COLO668 (cell line): ENCODE results near the gene SMOC1.

Experiments used
- DNase-seq: peaks from one replicate; lab custom pipeline; 2025; ENCODE audit not compliant: unreplicated experiment; lab: John Stamatoyannopoulos, UW

The SMOC1 gene

DNA sequence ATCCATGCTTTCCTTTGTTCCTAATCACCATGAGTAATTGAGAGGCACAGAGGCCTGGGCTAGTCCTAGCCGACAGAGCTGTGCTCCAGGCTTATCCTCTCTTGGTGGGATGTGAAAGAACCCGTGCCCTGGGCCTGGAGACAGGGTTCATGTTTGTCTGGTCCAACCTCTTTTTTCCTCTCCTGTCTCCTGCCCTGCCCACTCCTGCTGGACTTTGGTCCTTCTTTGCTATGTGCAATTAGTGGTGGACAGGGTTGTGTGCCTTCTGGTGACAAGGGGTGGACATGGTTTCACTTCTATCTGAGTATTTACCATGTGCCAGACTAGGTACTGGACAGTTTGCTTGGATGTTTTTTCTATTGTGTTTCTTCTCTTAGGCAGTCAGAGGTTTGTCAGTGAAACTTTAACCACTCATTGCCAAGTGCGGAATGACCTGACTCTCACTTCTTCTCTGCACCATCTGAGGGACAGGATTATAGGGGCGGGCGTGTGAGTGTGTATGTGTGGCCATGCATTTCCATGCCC lies 126.1 kb downstream of the SMOC1 start:
- DNase-seq: peak; percentile 42

DNA sequence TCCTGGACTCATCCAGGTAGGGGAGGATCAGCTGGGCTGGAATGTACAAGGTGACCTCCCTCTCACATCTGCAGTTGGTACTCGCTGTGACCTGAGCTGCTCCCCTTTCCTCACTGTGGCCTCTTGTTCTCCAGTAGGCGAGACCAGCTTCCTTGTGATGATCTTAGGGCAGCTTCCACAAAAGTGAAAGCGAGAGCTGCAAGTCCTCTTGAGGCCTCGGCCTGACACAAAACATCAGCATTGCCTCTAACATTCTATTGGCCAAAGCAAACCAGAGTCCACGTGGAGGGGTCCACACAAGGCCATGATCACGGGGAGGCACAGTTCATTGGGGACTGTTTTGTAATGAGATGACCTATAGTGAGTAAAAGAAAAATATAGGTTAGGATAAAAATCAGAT lies 127.5 kb downstream of the SMOC1 start:
- no peak for DNase-seq

DNA sequence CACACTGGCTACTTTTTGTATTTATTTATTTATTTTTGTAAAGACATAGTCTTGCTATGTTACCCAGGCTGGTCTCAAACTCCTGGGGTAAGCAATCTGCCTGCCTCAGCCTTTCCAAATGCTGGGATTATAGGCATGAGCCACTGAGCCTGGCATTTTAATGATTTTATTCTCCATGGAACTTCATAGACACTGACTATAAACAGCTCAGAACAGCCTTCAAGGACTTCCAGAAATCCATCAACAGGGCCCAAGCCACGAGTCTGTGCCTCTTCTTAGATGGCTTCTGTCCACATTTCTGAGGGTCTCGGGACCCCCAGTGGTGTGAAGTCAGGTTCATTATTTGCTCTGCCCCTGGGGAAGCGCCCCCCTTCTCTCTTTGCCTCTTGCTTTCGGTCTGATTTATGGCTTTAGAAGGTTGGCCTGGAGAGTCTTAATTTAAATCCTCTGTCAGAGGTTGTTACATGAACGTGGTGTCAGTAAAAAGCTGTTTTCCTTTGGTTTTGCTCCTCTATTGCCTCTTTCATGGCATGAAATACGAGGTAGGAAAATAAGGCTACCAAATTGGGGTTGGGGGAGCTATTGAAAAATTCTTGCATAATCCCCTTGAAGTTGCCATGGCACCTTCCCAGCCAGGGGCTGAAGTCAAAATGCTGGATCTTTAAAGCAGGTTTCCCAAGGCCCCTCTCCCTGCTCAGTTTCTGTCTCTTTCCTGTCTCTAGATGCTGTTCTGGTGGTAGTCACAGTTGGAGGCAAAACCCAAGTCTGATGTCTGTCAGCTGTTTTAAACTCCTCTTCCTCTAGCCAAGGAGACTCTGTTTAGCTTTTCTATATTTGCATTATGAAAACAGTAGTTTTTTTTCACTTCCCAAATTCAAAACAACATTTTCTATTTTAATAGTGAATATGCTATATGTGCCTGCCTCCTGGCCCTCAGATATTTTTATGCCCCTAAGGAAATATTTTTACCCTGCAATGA lies 129.4 kb downstream of the SMOC1 start:
- no peak for DNase-seq

DNA sequence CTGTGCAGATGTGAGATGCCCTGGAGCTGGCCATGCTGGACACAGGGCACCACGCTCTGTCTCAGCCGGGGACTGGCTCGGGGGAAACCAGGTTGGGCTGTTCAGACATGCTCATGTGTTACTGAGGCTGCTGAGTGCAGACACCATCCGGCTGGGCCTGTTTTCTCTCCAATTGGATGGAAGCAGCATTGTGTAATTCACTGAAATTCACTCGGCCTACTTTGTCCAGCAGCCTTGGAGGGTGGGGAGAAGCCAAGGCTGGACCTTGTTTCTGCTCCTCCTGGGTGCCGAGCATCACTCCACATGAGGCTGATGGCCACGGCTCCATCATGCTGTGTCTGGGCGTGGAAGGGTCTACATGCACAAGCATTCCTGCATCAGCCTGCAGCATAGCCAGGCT lies 130.7 kb downstream of the SMOC1 start:
- DNase-seq: no peak

DNA sequence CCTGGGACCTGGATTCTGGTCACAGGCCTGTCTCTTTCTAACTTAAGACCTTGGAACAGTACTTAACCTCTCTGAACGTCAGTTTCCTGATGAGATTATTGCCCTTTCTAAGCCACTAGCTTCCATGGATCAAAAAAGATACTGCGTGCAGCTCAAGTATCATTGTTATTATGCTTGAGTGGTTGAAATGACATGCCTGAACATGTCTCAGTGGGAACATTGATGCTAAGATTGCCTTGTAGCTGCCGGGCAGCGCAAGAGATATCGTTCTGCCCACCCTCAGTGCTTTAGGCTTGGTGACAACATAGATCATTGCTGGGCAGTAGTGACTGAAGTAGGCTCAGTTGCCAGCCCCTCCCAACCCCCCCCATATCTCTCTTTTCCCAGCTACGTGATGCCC lies 131.9 kb downstream of the SMOC1 start:
- peak; percentile 31 for DNase-seq

DNA sequence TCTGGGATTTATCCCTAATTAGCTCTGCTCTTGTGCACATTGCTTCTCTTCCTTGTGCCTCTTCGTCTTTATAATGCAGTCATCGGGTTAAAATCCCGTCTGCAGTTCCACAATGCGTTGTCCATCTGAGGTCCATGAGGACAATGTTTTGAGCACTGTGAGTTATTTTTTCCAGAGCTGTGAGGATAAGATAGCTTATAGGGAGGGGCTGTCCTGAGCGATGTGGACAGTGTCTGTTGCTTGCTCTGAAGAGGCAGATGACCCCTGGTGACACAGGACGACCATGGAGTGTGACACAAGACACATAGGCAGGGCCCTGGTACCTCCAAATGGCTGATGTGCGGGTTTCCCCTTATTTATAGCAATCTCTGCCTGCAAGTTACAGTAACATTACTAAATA lies 132.5 kb downstream of the SMOC1 start:
- no peak for DNase-seq

DNA sequence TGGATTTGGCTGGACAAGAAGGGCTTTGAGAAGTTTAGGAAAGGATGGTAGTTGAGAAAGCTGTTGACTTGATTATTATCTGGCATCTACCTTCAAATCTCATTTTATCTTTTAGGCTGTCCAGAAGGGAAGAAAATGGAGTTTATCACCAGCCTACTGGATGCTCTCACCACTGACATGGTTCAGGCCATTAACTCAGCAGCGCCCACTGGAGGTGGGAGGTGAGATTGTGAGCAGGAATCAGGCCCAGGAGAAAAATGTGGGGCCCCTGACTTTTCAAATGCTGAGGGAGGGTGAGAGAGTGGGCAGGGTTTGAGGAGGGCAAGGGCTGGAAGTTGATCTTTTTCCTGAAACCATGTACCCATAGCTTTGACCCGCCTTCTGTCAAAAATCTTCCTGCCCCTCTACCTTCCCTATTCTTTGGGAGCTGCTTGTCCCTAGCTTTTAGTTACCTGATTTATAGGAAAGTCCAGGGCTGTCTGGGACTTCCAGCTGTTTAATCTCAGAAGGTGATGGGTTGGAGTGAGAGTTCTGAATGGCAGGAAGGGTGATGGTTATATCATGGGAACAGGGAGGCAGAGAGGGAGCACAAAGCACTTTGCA lies 134.2 kb downstream of the SMOC1 start:
- DNase-seq: peak; percentile 68

DNA sequence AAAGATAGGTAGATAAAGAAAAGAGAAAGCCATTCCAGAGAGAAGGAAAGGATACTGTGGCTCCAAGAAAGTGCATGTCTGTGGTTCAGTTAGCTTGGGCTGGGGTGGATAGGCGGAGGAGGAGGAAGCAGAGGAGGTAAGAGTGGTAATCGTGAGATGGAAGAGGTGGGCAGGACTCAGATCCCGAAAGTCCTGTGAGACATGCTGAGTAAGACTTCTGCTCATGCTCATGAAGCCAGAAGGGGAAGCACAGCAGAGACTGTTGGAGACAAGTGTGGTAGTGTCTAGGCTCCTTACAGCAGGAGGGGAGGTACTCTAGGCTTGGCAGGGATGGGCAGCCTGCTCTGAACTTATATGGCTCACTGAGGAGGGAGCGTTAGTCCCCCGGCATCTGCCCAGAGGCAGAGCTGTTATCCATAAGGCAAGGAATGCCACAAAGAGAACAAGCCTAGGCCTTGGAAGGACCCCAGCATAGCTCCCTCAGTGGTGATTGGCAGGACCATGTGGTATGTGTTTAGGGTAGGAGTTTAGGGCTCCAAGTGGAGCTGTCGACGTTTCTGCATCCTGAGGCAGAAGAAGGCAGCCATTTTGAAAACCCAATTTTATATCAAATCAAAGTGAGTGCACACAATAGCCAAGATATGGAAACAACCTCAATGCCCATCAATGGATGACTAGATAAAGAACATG lies 135.3 kb downstream of the SMOC1 start:
- DNase-seq: no peak

DNA sequence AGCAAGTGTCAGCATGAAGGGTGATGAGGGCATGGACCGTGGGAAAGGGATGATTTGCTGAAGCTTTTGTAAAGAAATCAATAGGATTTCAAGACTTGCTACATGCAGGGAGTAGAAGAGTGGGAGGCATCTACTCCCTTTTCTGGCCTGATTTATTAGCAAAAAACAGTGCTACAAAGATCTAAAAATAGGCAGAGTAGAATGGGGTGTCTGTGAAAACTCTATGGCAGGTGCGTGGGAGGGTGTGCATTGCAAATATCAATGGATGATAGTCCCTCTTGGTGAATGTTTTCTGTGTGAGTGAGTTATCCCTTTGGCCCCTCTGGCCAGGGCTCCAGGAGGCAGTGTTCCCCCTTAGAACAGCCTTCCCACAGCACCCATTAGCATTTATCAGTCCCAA lies 139.0 kb downstream of the SMOC1 start:
- DNase-seq: no peak

DNA sequence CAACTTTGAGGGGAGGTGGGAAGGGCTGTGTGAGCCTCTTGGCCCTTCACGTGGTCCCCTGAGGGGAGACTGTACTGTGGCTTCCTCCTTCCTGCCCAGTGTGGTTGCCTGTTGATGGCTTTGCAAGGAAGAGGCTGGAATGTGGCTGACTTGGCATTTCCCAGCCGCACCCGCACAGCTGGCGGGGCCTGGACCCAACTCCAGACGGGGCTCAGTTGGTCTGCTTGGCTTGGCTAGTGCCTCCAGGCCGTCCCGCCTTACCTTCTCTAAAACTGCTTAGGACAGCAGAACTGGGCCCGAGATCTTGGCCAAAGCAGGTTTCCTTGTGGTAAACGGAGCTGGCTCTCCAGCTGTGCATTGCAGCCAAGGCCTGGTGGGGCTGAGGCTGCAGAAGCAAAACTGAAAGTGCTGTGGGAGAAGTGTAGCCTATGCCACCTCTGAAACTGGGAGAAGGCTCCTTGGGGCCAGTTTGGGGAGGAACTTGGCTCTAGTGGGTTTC lies 139.5 kb downstream of the SMOC1 start:
- DNase-seq: no peak

DNA sequence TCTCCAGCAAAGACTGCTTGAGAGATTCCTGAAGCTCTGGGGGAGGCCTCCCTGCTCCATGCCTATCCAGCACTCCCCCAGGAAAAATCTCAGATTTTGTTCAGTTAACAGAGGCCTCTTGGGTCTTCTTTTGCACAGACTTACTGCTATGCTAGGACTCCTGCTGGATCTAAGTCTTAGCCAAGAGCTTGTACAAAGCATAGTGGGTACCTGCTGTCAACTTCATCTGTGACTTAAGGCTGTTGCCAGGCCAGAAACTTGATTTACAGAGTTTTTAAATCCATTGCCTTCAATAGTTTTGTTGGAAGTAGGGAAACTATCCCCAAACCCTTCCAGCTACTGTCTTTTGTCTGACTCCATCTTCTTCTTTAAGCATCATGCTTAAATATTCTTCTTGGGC lies 140.5 kb downstream of the SMOC1 start:
- DNase-seq: no peak

DNA sequence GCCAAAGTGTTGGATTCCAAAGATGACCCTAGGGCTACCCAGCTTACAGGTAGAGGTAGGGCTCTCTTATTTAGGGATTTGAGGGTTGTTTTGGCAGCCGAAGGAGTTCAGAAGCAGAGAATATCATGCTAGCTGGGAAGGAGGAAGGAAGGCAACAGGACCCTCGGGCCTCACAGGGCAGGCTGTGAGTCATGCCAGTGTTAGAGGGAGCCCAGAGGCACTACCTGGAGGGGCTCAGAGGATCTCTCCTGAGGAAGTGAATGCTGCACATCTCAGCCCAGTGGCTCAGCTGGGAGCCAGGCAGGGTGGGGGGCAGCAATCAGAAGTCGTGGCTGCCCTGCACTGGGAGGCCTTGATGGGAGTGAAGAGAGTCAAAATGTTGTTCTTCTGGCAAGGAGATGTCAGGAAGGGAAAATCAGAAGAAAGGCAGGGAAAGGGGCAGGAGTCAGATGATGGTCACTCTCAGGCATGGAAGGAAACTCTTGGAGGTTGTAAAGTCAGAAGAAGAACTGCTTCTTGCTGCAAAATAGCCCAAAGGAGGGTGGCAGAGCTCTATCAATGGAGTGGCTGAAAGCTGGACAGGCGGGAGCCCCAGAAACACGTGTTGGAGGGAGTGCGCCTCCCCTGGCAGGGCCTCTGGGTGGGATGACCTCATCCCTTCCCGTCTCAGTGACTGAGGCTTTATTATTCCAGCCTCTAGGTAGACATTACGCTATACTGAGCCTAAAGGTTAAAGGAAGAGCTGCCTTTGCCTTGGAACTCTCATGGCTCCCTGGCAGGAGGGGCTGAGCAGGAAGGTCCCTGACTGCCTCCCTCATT lies 141.3 kb downstream of the SMOC1 start:
- DNase-seq: no peak

DNA sequence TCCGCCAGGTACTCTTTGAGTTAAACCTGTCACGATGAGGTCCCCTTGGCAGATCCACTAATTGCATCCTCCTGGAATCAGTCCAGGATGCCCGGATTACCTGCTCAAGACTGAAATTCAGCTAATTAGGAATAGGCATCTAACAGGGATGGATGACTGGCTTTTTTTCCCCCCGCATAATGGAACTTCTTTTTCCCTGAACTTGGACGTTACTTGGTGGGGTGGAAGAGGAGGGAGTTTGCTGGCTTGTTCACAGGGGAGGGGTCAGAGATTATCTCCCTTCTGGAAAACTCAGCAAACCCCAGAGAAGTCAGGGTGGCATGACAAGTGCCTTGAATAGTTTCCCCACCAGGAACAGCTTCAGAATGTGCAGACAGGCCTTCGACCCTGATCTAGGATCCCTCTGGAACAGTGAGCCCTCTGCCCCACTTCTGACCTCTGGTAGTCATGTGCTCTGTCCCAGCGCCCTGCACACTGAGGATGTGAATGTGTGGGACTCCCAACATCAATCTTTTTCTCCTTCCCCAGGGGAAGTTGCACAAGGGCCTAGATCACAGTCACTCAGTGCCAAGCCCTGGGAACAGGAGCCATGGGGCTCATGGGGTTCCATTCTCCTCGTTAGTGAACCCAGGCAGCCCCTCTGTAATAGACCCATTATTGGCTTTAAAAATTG lies 142.5 kb downstream of the SMOC1 start:
- DNase-seq: no peak

DNA sequence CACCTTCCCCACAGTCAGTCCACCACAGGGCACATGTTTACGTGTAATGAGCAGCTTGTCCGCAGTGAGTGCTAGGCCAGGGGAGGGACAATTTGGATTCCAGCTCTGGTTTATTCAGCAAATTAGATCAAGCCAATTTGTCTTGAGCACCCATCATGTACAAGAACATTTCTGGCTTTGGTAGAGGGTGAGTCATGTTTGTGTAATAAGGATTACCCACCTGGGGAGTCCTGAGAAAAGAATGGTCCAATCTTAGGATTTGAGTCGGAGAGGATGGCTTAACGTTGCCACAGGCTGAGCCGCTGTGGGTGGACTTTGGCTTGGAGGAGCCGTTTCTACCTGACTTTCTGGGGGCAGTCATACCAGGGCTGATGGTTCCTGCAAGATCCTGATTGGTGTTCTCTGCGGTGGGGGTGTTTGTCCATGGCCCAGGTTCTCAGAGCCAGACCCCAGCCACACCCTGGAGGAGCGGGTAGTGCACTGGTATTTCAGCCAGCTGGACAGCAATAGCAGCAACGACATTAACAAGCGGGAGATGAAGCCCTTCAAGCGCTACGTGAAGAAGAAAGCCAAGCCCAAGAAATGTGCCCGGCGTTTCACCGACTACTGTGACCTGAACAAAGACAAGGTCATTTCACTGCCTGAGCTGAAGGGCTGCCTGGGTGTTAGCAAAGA lies 143.7 kb downstream of the SMOC1 start:
- no peak for DNase-seq

DNA sequence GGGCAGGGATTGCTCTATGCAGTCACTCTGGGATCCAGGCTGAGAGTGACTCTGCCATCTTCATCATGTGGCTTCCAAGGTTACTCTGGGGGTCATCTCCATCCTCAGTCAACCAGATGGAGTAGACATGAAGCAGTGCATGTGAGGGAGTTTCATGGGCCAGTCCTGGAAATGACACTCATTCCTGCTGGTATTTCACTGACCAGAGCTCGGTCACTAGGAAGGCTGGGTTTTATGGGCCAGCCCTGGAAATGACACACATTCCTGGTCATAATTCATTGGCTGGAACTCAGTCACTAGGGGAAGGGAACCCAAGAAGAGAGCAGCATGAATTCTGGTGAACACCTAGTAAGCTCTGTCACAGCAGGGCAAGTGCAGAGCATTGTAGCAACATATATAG lies 144.7 kb downstream of the SMOC1 start:
- DNase-seq: no peak

DNA sequence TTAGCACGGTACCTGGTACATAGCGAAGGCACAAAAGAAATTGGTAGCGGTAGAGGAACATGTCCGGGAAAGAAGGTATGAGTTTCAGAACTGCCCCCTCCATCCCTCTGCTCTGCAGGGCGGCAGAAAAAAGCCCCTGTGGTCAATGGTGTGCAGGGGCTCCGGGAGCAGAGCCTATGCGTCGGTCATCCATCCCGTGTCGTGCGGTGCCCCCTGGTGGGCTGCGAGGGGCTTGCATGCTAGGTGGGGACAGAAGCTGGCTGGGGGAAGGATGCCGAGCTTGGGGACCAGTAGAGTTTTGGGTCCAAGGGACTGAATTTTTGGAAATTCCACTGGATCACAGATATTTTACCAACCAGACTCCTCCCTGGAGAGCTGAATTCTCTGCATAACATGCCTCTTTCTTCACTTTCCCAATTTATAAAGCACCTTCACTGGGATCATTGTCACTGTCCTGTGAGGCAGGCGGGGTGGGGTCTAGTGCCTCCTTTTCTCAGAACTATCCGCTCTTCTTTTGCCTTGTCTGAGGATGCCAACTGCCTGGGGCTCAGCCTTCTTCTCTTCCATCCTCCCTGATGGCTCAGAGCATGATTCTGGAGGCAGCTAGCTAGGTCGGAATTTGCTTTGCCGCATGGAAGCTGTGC lies 148.7 kb downstream of the SMOC1 start:
- DNase-seq: peak; percentile 82

DNA sequence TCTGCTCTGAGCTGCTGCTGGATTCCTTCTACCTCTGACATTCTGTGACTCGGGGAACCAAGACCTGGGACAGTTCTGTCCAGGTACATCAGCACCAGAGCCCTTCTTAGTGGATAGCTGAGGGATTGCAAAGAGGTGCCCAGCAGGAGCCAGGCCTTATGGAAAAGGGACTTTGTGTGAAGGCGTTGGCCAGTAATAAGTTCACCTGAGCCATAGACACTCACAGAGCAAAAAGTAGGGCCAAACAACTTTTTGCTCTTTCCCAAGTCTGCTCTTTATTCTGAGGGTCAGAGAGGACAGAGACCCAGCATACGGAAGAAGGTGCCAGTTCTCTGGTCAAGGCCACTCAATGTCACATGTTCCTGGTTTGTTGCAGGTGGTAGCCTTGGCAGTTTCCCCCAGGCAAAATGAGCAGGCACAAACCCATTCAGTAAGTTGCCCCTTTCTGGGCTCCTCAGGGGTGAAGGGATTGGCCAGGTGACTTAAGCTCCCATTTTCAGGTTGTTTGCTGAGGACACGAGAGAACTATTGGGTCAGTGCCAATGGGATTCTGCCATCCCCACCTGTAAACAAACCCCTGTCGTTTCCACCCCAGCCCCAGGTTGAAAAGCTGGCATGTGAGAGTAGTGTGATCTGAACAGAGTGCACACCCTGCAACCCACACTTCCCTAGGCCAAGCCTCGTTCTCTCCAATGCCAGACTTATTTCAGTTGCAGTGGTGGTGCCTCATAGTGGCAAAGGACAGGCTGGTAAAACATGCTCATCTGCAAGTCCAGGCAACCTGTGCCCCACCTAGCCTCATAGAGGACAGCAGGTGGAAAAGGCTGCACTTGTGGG lies 150.3 kb downstream of the SMOC1 start:
- DNase-seq: peak; percentile 21

DNA sequence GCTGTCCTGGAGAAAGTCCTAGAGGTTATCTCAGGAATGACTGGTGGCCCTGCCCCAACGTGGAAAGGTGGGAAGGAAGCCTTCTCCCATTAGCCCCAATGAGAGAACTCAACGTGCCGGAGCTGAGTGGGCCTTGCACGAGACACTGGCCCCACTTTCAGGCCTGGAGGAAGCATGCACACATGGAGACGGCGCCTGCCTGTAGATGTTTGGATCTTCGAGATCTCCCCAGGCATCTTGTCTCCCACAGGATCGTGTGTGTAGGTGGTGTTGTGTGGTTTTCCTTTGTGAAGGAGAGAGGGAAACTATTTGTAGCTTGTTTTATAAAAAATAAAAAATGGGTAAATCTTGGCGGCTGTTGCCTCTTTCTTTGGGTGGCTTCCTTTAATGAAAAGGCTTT lies 152.8 kb downstream of the SMOC1 start:
- no peak for DNase-seq
